Type B pancreatic cell (in vitro differentiated cells): ENCODE data around the gene PRMT5. TPM values are rescaled to one million over a fixed set of nuclear protein-coding genes. Genes with fewer than 3 reads are reported as not detected.

Experiments used
- DNase-seq: peaks from one replicate; pipeline ENCODE4 v3.0.0; 2021; ENCODE audit warnings: mixed read lengths; ENCODE audit not compliant: unreplicated experiment; ENCODE audit errors: extremely low spot score
- H3K27ac Mint-ChIP-seq: 2 replicates; pipeline ENCODE4 v1.8.0; 2021; ENCODE audit warnings: mild to moderate bottlenecking, mixed read lengths
- H3K27me3 Mint-ChIP-seq: 2 replicates; pipeline ENCODE4 v1.8.0; 2021; ENCODE audit warnings: mixed read lengths
- H3K36me3 Mint-ChIP-seq: 2 replicates; pipeline ENCODE4 v1.8.0; 2021; ENCODE audit warnings: mixed read lengths
- H3K4me1 Mint-ChIP-seq: one replicate; pipeline ENCODE4 v1.8.0; 2021; ENCODE audit warnings: mixed read lengths; ENCODE audit not compliant: unreplicated experiment
- H3K4me3 Mint-ChIP-seq: 2 replicates; pipeline ENCODE4 v1.8.0; 2021; ENCODE audit warnings: mild to moderate bottlenecking, mixed read lengths
- H3K9me3 Mint-ChIP-seq: 2 replicates; pipeline ENCODE4 v1.8.0; 2021; ENCODE audit warnings: mixed read lengths
- long read RNA-seq: library from polyadenylated mRNA; unstranded; transcript quantifications from one replicate; pipeline ENCODE4 v2.0.0, GENCODE V29; 2020
- total RNA-seq: library from RNA; stranded (reverse); gene quantifications from 2 replicates; pipeline ENCODE4 v1.2.1, GENCODE V29; 2021; ENCODE audit warnings: low replicate concordance
- TF ChIP-seq, protein P1 (sequence below): fragments of 200-600 bp; sonication (generic); conservative IDR thresholded peaks from 2 replicates; pipeline ENCODE4 v1.5.0; 2021; ENCODE audit warnings: antibody characterized with exemption, mild to moderate bottlenecking

PRMT5 gene
- 78.0 and 134 TPM in 2 replicates for total RNA-seq
- long read RNA-seq, transcript PRMT5-202 (17 exons, 2,531 nt): major isoform, 164 of 255 reads
- long read RNA-seq, partial matches to known transcripts: 30 of 255 reads
- long read RNA-seq, other reads (novel, unspliced or antisense): 54 of 255 reads

DNA sequence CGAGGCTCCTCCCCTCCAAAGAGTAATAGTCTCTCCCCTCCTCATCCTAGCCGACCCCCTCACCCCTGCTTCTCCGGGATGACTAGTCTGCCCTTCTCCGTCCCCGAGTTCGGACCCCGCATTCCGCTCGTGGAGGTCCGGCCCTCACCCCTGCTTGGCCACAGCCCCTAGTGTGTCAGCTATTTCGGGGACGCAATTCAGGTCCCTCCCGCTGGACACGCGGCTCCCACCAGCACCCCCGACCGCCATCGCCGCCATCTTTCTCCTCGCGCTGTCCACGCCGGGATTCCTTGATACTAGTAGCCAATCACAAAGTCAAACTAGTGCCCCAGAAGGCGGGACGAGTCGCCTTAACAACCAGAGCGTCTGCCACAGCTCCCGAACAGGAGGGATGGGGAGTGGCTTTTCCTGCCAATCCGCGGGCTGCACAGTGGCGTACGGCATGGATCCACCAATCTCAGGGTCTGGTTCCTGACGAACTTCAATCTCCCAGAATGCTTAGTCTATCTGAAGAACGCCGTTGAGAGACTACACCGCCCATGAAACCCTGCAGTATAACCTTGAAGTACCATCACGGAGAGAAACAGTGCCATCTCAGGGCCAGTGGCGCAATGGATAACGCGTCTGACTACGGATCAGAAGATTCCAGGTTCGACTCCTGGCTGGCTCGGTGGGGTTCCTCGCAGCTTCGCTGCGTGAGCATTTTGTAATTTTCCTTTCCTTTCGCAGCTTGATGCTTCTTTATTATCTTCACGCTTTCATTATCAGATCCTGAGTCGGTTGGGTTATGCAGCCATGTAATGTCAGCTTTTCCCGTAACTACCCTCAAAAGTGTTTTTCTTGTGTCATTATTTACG, at the start of gene PRMT5:
TSS of gene PRMT5 (minus strand) at position 273 of the 857 bp plus-strand sequence. CDS start at position 258, 15 bp downstream.
- no peak within 1 kb of the TSS for H3K27ac Mint-ChIP-seq
- TF ChIP-seq, protein P1, sequence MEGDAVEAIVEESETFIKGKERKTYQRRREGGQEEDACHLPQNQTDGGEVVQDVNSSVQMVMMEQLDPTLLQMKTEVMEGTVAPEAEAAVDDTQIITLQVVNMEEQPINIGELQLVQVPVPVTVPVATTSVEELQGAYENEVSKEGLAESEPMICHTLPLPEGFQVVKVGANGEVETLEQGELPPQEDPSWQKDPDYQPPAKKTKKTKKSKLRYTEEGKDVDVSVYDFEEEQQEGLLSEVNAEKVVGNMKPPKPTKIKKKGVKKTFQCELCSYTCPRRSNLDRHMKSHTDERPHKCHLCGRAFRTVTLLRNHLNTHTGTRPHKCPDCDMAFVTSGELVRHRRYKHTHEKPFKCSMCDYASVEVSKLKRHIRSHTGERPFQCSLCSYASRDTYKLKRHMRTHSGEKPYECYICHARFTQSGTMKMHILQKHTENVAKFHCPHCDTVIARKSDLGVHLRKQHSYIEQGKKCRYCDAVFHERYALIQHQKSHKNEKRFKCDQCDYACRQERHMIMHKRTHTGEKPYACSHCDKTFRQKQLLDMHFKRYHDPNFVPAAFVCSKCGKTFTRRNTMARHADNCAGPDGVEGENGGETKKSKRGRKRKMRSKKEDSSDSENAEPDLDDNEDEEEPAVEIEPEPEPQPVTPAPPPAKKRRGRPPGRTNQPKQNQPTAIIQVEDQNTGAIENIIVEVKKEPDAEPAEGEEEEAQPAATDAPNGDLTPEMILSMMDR: no peak
- H3K9me3 Mint-ChIP-seq: no peaks in the 10 kb centered on the region
- no peaks in the 10 kb centered on the region for H3K27me3 Mint-ChIP-seq
- peaks cover 24% of the 10 kb centered on the region for H3K4me1 Mint-ChIP-seq
- peaks cover 15% of the 10 kb centered on the region for H3K36me3 Mint-ChIP-seq
- no peak within 1 kb of the TSS for H3K4me3 Mint-ChIP-seq
- peak; percentile 98 for DNase-seq

GRCh38 chr14:22978487-22978837, 49.3 kb upstream of the PRMT5 start:
- Mint-ChIP-seq H3K4me1 (peaks cover 53% of the 10 kb centered on the region), H3K36me3 (peaks cover 29% of the 10 kb centered on the region), H3K4me3 (peak overlapping the region; percentile 95), H3K27me3 (peaks cover 3% of the 10 kb centered on the region), H3K9me3 (no peaks in the 10 kb centered on the region), H3K27ac (peak overlapping the region; percentile 97)
- no peak for DNase-seq
- TF ChIP-seq, protein P1: no peak

DNA sequence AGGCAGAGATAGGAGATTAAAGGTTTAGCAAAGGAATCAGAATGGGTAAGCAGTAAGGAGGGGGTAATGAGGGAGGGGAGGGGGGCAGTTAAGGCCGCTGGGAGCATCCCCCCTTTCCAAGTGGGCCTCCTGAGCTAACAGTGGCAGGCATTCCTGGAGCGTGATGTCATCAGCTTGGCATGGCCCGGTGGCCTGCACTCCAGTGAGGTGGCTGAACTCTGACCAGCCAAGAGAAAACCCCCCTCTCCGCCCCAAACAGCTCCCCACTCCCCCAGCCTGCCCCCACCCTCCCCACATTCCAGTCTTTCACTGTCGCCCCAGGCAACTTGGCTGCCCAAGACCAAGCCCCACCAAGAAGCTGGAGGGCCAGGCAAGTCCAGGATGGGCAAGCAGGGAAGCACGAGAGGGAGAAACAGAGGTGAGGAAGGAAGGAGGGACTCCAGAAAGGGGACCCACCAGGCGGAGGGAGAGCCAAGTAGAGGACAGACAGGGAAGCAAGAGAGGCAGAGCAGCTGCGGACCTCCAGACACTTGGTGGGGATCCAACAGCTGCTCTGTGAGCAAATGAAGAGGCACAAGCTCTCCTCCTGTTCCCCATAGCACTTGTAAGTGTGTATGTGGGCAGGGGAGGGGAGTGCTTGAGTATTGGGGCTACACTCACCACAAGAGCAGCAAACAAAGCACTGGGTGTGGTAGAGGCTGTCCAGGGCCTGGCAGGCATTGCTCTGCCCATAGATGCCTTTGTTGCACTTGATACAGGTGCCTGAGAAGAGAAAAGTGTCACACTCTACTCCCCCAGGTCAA, 48.7 kb upstream of the PRMT5 start:
- Mint-ChIP-seq H3K4me1 (peaks cover 53% of the 10 kb centered on the region), H3K36me3 (peaks cover 32% of the 10 kb centered on the region), H3K4me3 (peak overlapping the region; percentile 95), H3K9me3 (no peaks in the 10 kb centered on the region), H3K27ac (peak overlapping the region; percentile 97), H3K27me3 (peaks cover 3% of the 10 kb centered on the region)
- TF ChIP-seq, protein P1: no peak
- peak; percentile 80 for DNase-seq

DNA sequence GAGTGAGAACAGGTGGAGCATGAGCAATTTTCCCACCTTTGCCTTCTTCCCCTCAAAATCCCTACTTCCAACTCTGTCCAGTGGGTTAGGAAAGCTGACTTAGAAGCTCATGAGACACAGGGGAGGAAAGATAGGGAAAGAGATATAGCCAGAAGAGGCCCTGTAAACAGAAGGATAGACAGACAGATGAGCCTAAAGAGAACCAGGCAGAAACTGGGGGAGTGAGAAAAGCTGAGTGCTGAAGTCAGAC, 48.2 kb upstream of the PRMT5 start:
- Mint-ChIP-seq H3K36me3 (peaks cover 33% of the 10 kb centered on the region), H3K4me1 (peaks cover 53% of the 10 kb centered on the region), H3K9me3 (no peaks in the 10 kb centered on the region), H3K4me3 (peak overlapping the region; percentile 95), H3K27me3 (peaks cover 3% of the 10 kb centered on the region), H3K27ac (peak overlapping the region; percentile 97)
- DNase-seq: no peak
- TF ChIP-seq, protein P1: no peak

- TF ChIP-seq, protein P1: no peak
- Mint-ChIP-seq H3K9me3 (no peaks in the 10 kb centered on the region), H3K36me3 (peaks cover 38% of the 10 kb centered on the region), H3K27ac (peak overlapping the region; percentile 97), H3K27me3 (peaks cover 3% of the 10 kb centered on the region), H3K4me1 (peaks cover 53% of the 10 kb centered on the region), H3K4me3 (peak overlapping the region; percentile 95)
- no peak for DNase-seq
These were observed 47.7 kb upstream of the PRMT5 start for GRCh38 chr14:22976620-22977433.
